NT2/D1 (cell line): Measurements from ENCODE around the gene YAP1.

Experiments
- SUZ12 ChIP-seq: IDR thresholded peaks from 2 replicates; pipeline ENCODE4 v1.6.1; 2011; ENCODE audit not compliant: insufficient read length, insufficient read depth; ENCODE audit errors: extremely low read depth
- YY1 ChIP-seq: IDR thresholded peaks from 2 replicates; pipeline ENCODE4 v1.6.1; 2011; ENCODE audit not compliant: insufficient read length, insufficient read depth
- ZNF274 ChIP-seq: IDR thresholded peaks from 2 replicates; pipeline ENCODE4 v1.6.1; 2011; ENCODE audit warnings: mild to moderate bottlenecking, low read depth, low read length

DNA sequence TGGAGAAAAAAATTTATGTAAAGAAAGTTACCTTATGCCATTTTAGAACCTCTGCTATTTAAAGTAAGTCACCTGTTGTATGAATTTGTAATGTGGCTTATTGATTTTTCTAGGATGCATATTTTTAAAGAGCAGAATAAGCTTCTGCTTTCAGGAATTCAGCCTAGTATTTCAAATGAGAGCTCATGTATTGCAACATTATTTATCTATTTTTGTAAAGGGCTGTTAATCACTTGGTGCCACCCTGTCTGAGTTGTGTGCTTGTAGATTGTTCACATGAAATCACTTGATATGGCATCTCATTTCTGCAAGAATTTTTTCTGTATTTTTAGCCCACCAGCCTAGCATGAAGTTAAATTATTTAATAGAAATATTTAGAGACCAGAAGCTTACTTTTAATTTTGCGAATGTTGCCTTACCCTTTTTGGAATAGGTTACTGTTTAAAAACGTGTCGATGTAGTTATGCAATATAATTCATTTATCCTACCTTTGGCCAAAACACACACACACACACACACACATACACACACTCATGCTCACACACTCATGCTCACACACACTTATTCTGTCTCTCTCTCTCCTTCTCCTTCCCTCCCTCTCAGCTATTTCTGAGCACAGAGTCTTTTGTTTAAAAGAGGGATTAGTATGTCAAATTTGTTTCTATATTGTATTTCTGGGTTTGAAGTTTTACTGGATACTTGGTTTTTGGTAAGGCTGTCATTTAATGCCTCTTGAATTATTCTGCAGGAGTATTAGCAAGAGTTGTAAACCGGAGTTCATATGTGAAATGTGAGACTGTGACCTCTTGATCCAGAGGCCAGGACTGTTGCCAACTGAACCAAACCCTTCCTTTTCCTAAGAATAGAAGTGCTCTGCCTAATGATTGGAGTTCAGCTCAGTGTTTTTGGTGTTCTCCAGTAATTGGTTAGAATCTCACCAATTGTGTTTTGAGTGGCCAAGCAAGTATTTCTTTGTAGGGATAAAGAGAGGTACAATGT lies 34.4 kb downstream of the YAP1 start:
- TF ChIP-seq YY1 (no peak), ZNF274 (no peak), SUZ12 (no peak)
